ENCODE data around the gene ARNT2.

GRCh38 chr15:80586161-80586560, 182.0 kb downstream of the ARNT2 start:
- TF ChIP-seq, protein P1, sequence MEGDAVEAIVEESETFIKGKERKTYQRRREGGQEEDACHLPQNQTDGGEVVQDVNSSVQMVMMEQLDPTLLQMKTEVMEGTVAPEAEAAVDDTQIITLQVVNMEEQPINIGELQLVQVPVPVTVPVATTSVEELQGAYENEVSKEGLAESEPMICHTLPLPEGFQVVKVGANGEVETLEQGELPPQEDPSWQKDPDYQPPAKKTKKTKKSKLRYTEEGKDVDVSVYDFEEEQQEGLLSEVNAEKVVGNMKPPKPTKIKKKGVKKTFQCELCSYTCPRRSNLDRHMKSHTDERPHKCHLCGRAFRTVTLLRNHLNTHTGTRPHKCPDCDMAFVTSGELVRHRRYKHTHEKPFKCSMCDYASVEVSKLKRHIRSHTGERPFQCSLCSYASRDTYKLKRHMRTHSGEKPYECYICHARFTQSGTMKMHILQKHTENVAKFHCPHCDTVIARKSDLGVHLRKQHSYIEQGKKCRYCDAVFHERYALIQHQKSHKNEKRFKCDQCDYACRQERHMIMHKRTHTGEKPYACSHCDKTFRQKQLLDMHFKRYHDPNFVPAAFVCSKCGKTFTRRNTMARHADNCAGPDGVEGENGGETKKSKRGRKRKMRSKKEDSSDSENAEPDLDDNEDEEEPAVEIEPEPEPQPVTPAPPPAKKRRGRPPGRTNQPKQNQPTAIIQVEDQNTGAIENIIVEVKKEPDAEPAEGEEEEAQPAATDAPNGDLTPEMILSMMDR (IDR thresholded peaks at IDR 0.05): no peak
- no peak for TF ChIP-seq REST (IDR thresholded peaks at IDR 0.05; ENCODE audit: insufficient read depth in 1 of 2, low read depth in 2 of 2, low read length in 1 of 2)
- no peak for TF ChIP-seq POLR2AphosphoS5 (IDR thresholded peaks at IDR 0.05; ENCODE audit: low read depth, low read length)
